GM21528 (cell line): Measurements from ENCODE around the gene WNT7B.

Source experiments
- ATAC-seq: cut with Tn5 transposase; IDR thresholded peaks from one replicate; pipeline ENCODE4 v1.9.1; 2021; ENCODE audit warnings: mild to moderate bottlenecking, moderate library complexity; ENCODE audit not compliant: unreplicated experiment, low FRiP score

WNT7B gene

GRCh38 chr22:45914309-45914708 is 62.7 kb downstream of the WNT7B start:
- no peak for ATAC-seq

GRCh38 chr22:45912910-45913309 is 64.1 kb downstream of the WNT7B start:
- no peak for ATAC-seq

DNA sequence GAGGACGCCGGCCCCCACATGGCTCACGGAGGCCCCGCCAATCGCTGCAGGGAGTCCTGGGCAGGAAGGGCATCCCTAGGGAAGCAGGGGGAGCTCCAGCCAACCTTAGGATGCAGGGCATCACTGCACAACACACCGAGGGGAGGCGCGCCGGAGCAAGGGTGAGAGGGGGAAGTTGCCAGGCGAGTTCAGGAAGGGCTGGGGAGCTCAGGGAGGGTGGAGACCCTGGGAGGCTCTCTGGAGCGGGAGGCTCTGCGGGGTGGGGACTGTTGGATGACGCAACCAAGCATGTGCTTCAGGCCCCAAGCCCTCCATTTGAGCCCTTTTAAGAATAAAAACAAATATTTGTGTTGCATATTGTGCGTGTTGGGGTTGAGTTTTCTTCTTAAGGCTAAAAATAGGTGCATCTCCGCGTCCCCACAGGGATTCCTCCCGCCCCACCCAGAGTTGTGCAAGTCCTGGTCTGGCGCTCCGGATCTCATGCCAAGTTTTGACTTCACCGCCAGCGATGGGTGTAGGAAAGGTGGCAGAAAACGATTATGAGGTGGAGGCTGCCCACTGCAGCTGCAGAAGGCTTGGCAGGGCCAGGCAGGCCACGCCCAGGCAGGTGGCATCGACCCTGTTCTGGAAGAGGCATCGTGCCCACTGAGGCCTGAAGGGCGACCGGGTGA is 65.2 kb downstream of the WNT7B start:
- no peak for ATAC-seq

DNA sequence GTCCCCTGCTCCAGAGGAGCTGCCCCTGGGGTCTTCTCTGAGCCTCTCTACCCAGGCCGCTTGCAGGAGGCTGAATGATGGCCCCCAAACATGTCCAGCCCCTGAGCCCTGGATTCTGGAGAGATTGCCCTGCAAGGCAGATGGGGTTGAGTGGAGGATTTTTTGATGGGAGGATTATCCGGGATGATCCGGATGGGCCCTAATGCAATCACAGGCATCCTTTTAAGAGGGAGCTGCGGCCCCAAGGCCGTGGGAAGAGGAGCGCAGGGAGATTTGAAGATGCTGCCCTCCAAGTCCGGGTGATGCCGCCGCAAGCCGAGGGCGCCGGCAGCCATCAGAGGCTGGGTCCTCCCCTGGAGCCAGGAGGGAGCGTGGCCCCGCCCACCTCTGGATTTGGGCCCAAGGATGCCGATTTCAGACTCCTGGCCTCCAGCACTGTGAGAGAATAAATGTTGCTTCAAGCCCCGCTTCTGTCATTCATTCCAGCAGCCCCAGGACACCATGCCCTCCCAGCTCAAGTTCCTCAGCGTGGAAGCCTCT is 66.0 kb downstream of the WNT7B start:
- ATAC-seq, result no peak

DNA sequence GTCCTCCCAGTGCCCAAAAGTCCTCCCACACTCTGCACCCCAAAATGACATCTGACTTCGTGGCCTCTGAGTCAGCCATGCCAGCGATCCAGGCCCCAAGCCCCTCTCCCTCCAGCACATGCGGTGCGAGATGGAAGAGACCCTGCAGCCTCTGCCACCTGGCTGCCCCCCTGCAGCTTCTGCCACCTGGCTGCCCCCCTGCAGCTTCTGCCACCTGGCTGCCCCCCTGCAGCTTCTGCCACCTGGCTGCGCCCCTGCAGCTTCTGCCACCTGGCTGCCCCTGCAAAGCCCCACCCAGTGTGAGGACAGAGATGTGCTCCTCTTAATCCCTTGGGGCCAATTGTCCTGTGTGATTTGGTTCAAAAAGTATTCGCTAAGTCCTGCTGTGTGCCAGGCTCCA is 68.0 kb downstream of the WNT7B start:
- no peak for ATAC-seq

- no peak for ATAC-seq
Observed at GRCh38 chr22:45907996-45908395, 69.0 kb downstream of the WNT7B start.

DNA sequence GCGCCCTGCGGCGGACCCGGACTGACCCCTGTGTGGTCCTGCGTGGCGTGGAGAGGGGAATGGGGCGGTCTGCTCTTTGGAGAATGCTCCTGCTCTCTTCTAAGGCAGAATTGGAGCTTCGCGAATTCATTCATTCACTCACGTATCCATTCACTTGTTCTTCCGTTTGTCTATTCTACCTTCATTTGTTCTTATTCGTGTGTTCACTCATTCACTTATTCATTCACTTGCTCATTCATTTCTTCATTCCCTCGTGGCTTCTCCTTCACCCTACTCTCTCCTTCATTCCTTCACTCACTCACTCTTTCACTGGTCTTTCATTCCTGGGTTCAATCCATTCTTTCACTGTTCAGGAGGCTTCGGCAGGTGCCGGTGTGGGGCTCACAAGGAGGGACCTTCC is 69.6 kb downstream of the WNT7B start:
- ATAC-seq, result no peak

DNA sequence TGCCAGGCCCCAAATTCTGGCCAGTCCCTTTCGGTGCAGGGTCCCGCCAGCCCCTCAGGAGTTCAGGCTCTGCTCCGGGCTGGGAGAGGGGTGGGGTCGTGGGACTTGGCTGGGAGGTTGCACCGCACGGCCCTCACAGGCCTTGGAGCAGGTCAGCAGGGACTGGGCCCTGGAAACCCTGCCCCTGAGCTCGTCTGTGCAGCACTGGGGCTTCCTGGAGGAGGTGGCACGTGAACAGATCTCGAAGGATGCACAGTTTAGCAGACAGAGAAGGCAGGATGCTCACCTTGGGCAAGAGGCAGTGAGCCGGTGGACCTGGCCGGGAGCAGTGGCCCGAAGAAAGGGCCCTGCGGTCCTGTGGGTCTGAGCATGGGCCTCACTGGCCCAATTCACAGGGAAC is 70.0 kb downstream of the WNT7B start:
- ATAC-seq, result no peak

DNA sequence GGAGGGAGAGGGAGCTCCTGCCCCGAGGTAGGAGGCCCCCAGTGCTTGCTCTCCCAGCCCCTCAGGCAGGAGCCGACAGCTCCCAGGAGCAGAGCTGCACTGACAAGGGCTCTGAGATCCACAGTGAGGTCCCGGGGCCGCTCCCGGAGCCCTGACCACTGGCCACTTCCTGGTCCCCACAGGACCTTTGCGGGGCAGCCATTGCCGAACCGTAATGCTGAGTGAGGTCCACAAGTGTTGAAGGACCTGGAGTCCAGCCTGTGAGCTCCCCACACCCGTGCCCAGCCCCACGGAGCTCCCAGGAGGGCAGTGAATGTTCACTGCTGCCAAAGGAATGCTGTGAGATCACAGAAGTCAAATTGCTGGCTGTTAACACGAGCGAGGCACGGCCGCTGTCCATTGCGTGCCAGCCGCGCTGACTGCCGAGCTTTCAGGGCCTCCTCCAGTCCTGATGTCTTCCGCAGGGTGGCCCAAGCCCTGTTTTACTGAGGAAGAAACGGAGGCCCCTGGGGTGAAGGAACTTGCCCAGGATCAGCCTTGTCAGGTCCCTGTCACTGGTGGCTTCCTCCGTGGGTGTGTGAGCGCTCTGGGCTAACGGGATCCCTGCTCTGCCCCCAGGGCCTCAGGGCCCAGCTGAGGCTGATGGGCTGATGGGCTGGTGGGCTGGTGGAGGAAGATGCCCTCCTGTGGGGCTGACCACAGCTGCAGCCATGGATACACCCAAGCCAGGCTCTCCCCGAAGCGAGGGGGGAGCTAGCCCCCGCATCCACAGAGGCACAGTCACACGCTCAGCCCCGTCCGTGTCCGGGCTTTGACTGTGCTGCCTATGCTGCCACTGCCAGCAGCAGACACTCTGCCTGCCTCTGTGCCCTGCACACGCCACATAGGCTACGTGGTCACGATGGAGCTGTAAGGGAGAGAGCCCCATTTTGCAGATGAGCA is 70.8 kb downstream of the WNT7B start:
- no peak for ATAC-seq

- ATAC-seq, result no peak
Observed at GRCh38 chr22:45905326-45905923, 71.5 kb downstream of the WNT7B start.

DNA sequence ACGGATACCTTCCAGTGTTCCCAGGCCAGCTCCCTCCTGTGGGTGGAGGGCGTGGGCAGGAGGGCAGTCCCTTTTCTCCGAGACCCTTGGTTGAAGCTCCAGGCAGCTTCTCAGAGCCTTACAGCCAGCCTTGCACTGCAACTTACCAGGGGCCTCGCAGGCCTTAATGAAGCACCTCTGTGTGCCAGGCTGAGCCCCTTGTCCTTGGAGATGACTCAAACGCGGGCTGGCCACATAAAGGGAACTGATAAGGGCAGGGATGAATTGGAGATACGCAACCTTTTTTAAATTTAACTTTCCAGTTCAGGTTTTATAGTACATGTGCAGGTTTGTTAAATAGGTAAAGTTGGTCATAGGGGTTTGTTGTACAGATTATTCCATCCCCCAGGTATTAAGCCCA is 72.7 kb downstream of the WNT7B start:
- no peak for ATAC-seq

DNA sequence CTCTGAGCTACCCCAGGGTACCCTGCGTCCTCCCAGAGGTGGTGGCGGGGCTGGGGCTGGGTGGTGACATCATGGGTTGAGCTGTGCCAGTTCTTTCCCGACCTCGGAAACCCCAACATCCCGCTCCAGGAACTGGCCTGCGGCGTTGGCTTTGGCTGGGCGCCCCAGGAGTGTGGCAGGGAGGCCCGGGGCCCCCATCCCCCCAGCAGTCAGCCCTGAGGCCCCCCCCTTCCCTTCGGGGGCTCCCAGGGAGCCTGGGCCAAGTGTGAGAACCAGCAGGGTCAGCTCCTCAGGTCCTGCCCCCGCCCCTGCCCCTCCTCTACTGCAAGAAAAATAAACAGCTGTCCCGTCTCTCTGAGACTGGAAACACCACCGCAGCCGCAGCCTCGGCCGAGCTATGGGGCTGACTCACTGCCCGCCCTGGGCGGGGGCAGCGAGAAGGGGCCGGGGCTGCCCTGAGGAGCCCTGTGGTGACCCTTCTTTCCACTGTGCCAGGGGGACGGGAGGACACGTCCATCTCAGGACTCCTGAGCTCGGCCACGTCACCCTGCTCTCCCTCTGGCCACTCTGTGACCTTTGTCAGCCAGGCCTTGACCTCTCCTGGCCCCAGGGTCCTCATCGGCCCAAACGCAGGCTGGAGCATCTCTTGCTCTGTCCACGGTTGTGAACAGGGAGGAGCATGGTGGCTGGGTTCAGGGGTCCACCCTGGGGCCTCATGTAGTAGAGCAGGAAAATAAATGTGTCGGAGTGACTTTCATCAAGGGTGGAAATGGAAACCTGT is 73.4 kb downstream of the WNT7B start:
- ATAC-seq, result no peak

GRCh38 chr22:45897736-45898135 is 79.2 kb downstream of the WNT7B start:
- ATAC-seq, result no peak

GRCh38 chr22:45896964-45897538 is 79.9 kb downstream of the WNT7B start:
- no peak for ATAC-seq

GRCh38 chr22:45896153-45896951 is 80.6 kb downstream of the WNT7B start:
- no peak for ATAC-seq

GRCh38 chr22:45895436-45896152 is 81.4 kb downstream of the WNT7B start:
- no peak for ATAC-seq

GRCh38 chr22:45893516-45893915 is 83.4 kb downstream of the WNT7B start:
- ATAC-seq, result no peak

GRCh38 chr22:45892681-45893461 is 84.1 kb downstream of the WNT7B start:
- no peak for ATAC-seq
